Lower leg skin (tissue), 3 donors: ENCODE measurements around the gene ATOH8.

Source experiments
- CTCF ChIP-seq, 3 donors: fragments of 450-650 bp; IDR thresholded peaks; one replicate each; pipeline ENCODE4 v1.5.1; 2016; ENCODE audit warnings: antibody characterized with exemption in 3 of 3, mild to moderate bottlenecking in 3 of 3, moderate library complexity in 2 of 3
- POLR2A ChIP-seq, 2 donors: fragments of 450-650 bp; IDR thresholded peaks; one replicate each; pipeline ENCODE4 v1.6.1; 2016 to 2017; ENCODE audit warnings: antibody characterized with exemption in 2 of 2, mild to moderate bottlenecking in 1 of 2, moderate library complexity in 1 of 2

DNA sequence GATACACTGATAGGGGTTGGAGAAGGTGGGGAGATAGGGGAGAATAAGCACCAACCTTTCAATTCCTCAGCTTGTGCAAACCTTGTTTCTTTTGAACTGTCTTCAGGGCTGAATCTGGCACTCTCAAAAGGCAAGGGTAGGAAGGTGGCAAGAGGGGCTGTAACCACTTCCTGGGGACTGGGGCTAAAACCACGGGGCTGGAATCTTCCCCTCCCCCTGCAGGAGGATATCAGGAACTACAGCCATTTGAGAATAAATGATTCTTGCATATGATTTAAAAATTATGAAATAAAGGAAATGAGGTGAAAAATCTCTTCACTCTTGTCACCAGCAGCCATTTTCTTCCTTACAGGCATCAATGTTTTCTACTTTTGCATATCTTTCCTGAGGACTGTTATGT lies 50.8 kb downstream of the ATOH8 start:
- no peak for TF ChIP-seq CTCF (IDR thresholded peaks at IDR 0.05)
- TF ChIP-seq POLR2A (IDR thresholded peaks at IDR 0.05) = no peak
